H1 (cell line): ENCODE measurements around the gene MRPL3. TPM values are rescaled to one million over a fixed set of nuclear protein-coding genes. Genes with fewer than 3 reads are reported as not detected.

Experiments used
- CTCF ChIA-PET: fragments of 300-600 bp; sonication (Branson Sonifier 250); formaldehyde crosslinking; loops from one replicate; lab custom pipeline; 2021; ENCODE audit not compliant: partially characterized antibody; lab: Charles Lee
- POLR2A ChIA-PET: fragments of 300-600 bp; sonication (Branson Sonifier 250); formaldehyde crosslinking; loops from one replicate; lab custom pipeline; 2021; ENCODE audit warnings: inconsistent platforms; ENCODE audit not compliant: partially characterized antibody; lab: Charles Lee
- DNase-seq, 2 experiments: peaks; one replicate each; pipeline versions ENCODE4 v3.0.0 to v3.0.0-alpha.2; 2010 to 2022; ENCODE audit warnings: low spot score in 2 of 2, low read depth in 1 of 2, mixed read lengths in 1 of 2
- FAIRE-seq: peaks from 2 replicates; lab custom pipeline; 2011; peaks lifted over from hg19 to GRCh38; lab: Jason Lieb, UNC
- H2AFZ ChIP-seq: 2 replicates; pipeline ENCODE4 v1.8.1; 2012; ENCODE audit warnings: low read length, inconsistent platforms
- H2AK5ac ChIP-seq: 2 replicates; pipeline ENCODE4 v1.6.1; 2013; ENCODE audit warnings: low read depth, low read length
- H2BK120ac ChIP-seq: replicated peaks from 2 replicates; pipeline ENCODE3; 2013; ENCODE audit warnings: low read depth, low read length, inconsistent platforms
- H2BK12ac ChIP-seq: 2 replicates; pipeline ENCODE4 v1.6.1; 2013; ENCODE audit warnings: low read depth, low read length
- H2BK15ac ChIP-seq: 2 replicates; pipeline ENCODE4 v1.6.1; 2013; ENCODE audit warnings: low read length
- H2BK20ac ChIP-seq: 2 replicates; pipeline ENCODE4 v1.6.1; 2013; ENCODE audit warnings: low read length
- H2BK5ac ChIP-seq: 2 replicates; pipeline ENCODE4 v1.6.1; 2013; ENCODE audit warnings: low read depth, low read length
- H3K14ac ChIP-seq: 2 replicates; pipeline ENCODE4 v1.6.1; 2013; ENCODE audit warnings: inconsistent platforms; ENCODE audit not compliant: insufficient read length
- H3K18ac ChIP-seq: 2 replicates; pipeline ENCODE4 v1.6.1; 2013; ENCODE audit warnings: low read length; ENCODE audit errors: extremely low read depth
- H3K23ac ChIP-seq: 2 replicates; pipeline ENCODE4 v1.6.1; 2013; ENCODE audit warnings: inconsistent platforms; ENCODE audit not compliant: insufficient read length
- H3K23me2 ChIP-seq: 2 replicates; pipeline ENCODE4 v1.6.1; 2013; ENCODE audit warnings: low read depth, low read length
- H3K27ac ChIP-seq: 2 replicates; pipeline ENCODE4 v1.6.1; 2011; ENCODE audit warnings: low read depth, low read length, inconsistent platforms
- H3K27me3 ChIP-seq, 4 experiments: replicated peaks in 1 of 4; 1 replicate in 1 of 4; 2 replicates in 3 of 4; pipeline versions ENCODE4 v1.6.1 to v1.8.1; 2011 to 2013; ENCODE audit warnings: low read length in 3 of 4, mild to moderate bottlenecking in 3 of 4, inconsistent platforms in 2 of 4, mixed read lengths in 2 of 4, moderate library complexity in 1 of 4; ENCODE audit not compliant: control insufficient read depth in 3 of 4, insufficient read depth in 3 of 4; ENCODE audit errors: extremely low read depth in 1 of 4
- H3K36me3 ChIP-seq, 4 experiments: 2 replicates each; pipeline versions ENCODE4 v1.6.1 to v1.8.1; 2011 to 2013; ENCODE audit warnings: mild to moderate bottlenecking in 4 of 4, low read length in 3 of 4, moderate library complexity in 2 of 4, control low read depth in 1 of 4, inconsistent platforms in 1 of 4; ENCODE audit not compliant: insufficient read depth in 4 of 4, control insufficient read depth in 2 of 4
- H3K4ac ChIP-seq: replicated peaks from 2 replicates; pipeline ENCODE3; 2013; ENCODE audit warnings: low read length, low read depth, mixed read lengths, inconsistent platforms; ENCODE audit not compliant: insufficient read length
- H3K4me1 ChIP-seq, 4 experiments: replicated peaks in 1 of 4; 1 replicate in 1 of 4; 2 replicates in 3 of 4; pipeline versions ENCODE4 v1.6.1 to v1.8.1; 2011 to 2013; ENCODE audit warnings: low read length in 3 of 4, inconsistent platforms in 2 of 4, mixed read lengths in 1 of 4; ENCODE audit not compliant: insufficient read depth in 4 of 4, control insufficient read depth in 3 of 4
- H3K4me2 ChIP-seq, 2 experiments: 2 replicates each; pipeline versions ENCODE4 v1.6.1 to v1.8.1; 2011 to 2013; ENCODE audit warnings: low read depth in 2 of 2, low read length in 2 of 2, control low read depth in 1 of 2, inconsistent platforms in 1 of 2, mild to moderate bottlenecking in 1 of 2; ENCODE audit not compliant: insufficient read depth in 1 of 2
- H3K4me3 ChIP-seq, 4 experiments: fragments of 200-600, 300-600 bp in 1 of 4; sonication (generic), shearing (Covaris generic), sonication (Bioruptor Twin) in 1 of 4; 2 replicates each; pipeline versions ENCODE4 v1.5.1 to v1.8.1; 2011 to 2016; ENCODE audit warnings: low read length in 4 of 4, low read depth in 3 of 4, control low read depth in 2 of 4, inconsistent platforms in 2 of 4, mild to moderate bottlenecking in 2 of 4, mixed read lengths in 1 of 4, moderate library complexity in 1 of 4; ENCODE audit not compliant: insufficient read depth in 2 of 4; ENCODE audit errors: extremely low read depth in 1 of 4
- H3K56ac ChIP-seq: replicated peaks from 2 replicates; pipeline ENCODE3; 2013; ENCODE audit warnings: low read depth, mild to moderate bottlenecking, mixed read lengths, low read length, inconsistent platforms; ENCODE audit not compliant: insufficient read length
- H3K79me1 ChIP-seq: 2 replicates; pipeline ENCODE4 v1.6.1; 2013; ENCODE audit warnings: low read depth, low read length, control low read depth
- H3K79me2 ChIP-seq, 2 experiments: 2 replicates each; pipeline versions ENCODE4 v1.6.1 to v1.8.1; 2012 to 2013; ENCODE audit warnings: low read length in 2 of 2, mild to moderate bottlenecking in 2 of 2, inconsistent platforms in 1 of 2; ENCODE audit not compliant: insufficient read depth in 2 of 2, control insufficient read depth in 1 of 2
- H3K9ac ChIP-seq, 4 experiments: replicated peaks in 1 of 4; 1 replicate in 1 of 4; 2 replicates in 3 of 4; pipeline versions ENCODE4 v1.6.1 to v1.8.1; 2011 to 2013; ENCODE audit warnings: low read depth in 3 of 4, low read length in 3 of 4, control low read depth in 2 of 4, mild to moderate bottlenecking in 2 of 4, moderate library complexity in 2 of 4, inconsistent platforms in 1 of 4; ENCODE audit errors: extremely low read depth in 1 of 4
- H3K9me3 ChIP-seq, 2 experiments: 2 replicates each; pipeline versions ENCODE4 v1.6.1 to v1.8.1; 2012 to 2013; ENCODE audit warnings: mild to moderate bottlenecking in 2 of 2, moderate library complexity in 2 of 2, control low read depth in 1 of 2, inconsistent platforms in 1 of 2, low read depth in 1 of 2, low read length in 1 of 2, mixed read lengths in 1 of 2; ENCODE audit not compliant: insufficient read depth in 2 of 2
- H4K20me1 ChIP-seq, 2 experiments: replicated peaks in 1 of 2; 2 replicates each; pipeline versions ENCODE3 to v1.8.1; 2011 to 2013; ENCODE audit warnings: inconsistent platforms in 2 of 2, low read length in 2 of 2, mild to moderate bottlenecking in 1 of 2; ENCODE audit not compliant: insufficient read depth in 2 of 2, control insufficient read depth in 1 of 2
- H4K5ac ChIP-seq: 2 replicates; pipeline ENCODE4 v1.6.1; 2013; ENCODE audit warnings: low read length, low read depth, mixed read lengths, inconsistent platforms; ENCODE audit not compliant: insufficient read length
- H4K8ac ChIP-seq: 2 replicates; pipeline ENCODE4 v1.8.0; 2013; ENCODE audit warnings: mild to moderate bottlenecking, moderate library complexity, low read length, inconsistent platforms; ENCODE audit not compliant: insufficient read depth; ENCODE audit errors: extremely low read depth
- H4K91ac ChIP-seq: replicated peaks from 2 replicates; pipeline ENCODE3; 2013; ENCODE audit warnings: low read length, mixed read lengths, inconsistent platforms; ENCODE audit not compliant: insufficient read length
- ATF2 ChIP-seq: IDR thresholded peaks from 2 replicates; pipeline ENCODE4 v1.6.1; 2012; ENCODE audit warnings: low read length, inconsistent platforms
- CEBPB ChIP-seq: IDR thresholded peaks from 2 replicates; pipeline ENCODE4 v1.6.1; 2012; ENCODE audit warnings: low read depth, low read length
- CHD2 ChIP-seq: IDR thresholded peaks from 2 replicates; pipeline ENCODE4 v1.6.1; 2012; ENCODE audit warnings: low read length, improper control_type of control experiment
- HDAC2 ChIP-seq, 2 experiments: fragments of 300-600 bp in 1 of 2; sonication (generic) in 1 of 2; IDR thresholded peaks; 2 replicates each; pipeline ENCODE4 v1.6.1; 2011 to 2012; ENCODE audit warnings: low read depth in 2 of 2, low read length in 2 of 2, mild to moderate bottlenecking in 2 of 2, moderate library complexity in 2 of 2, borderline replicate concordance in 1 of 2, inconsistent platforms in 1 of 2
- KDM4A ChIP-seq: IDR thresholded peaks from one replicate; pipeline ENCODE4 v1.7.1; 2012; ENCODE audit warnings: low read depth, mild to moderate bottlenecking, moderate library complexity, low read length, inconsistent platforms; ENCODE audit not compliant: severe bottlenecking
- POLR2A ChIP-seq, 2 experiments: IDR thresholded peaks; 1 replicate in 1 of 2; 2 replicates in 1 of 2; pipeline ENCODE4 v1.6.1; 2011; ENCODE audit warnings: low read depth in 2 of 2, low read length in 2 of 2, mild to moderate bottlenecking in 2 of 2; ENCODE audit errors: control extremely low read depth in 1 of 2
- SIN3A ChIP-seq, 2 experiments: IDR thresholded peaks in 1 of 2; conservative IDR thresholded peaks in 1 of 2; 2 replicates each; pipeline ENCODE4 v1.6.1; 2011 to 2012; ENCODE audit warnings: low read length in 2 of 2, improper control_type of control experiment in 1 of 2, low read depth in 1 of 2, mild to moderate bottlenecking in 1 of 2
- TAF7 ChIP-seq: optimal IDR thresholded peaks from 2 replicates; pipeline ENCODE3; 2011; ENCODE audit warnings: low read depth, mild to moderate bottlenecking, inconsistent platforms, low read length, moderate library complexity, borderline replicate concordance
- polyA plus RNA-seq, 7 experiments: library from polyadenylated mRNA; depleted of rRNA in 3 of 7; stranded (reverse) in 5 of 7; unstranded in 2 of 7; fragments of >200 nt in 5 of 7; fragments of 200-250 nt in 2 of 7; gene quantifications; 1 replicate in 5 of 7; 2 replicates in 1 of 7; 4 replicates in 1 of 7; pipeline versions ENCODE4 v1.2.1 to v1.2.3, GENCODE V29; 2011 to 2013; ENCODE audit warnings: missing spikeins in 2 of 7, mixed read lengths in 2 of 7
- total RNA-seq: library from RNA; stranded (reverse); fragmentation: NEBNext Ultra II Directional; extraction: Animal tissue kit (Norgen Biotek cat#: 25700); gene quantifications from 2 replicates; pipeline ENCODE4 v1.2.1, GENCODE V29; 2021

MRPL3 gene
- total and polyA plus RNA-seq, 2 of the 8 experiments (the other 6 are each of a cell fraction or from before 2014, with no cell fraction given), result 164 to 175 TPM

GRCh38 chr3:131532645-131533044, 29.9 kb upstream of the MRPL3 start:
- H3K79me1 ChIP-seq, result no peaks in the 10 kb centered on the region
- H3K36me3 ChIP-seq, result no peaks in the 10 kb centered on the region
- no peaks in the 10 kb centered on the region for H3K27me3 ChIP-seq
- no peaks in the 10 kb centered on the region for H3K23me2 ChIP-seq
- H3K18ac ChIP-seq, result no peak overlapping the region
- CTCF ChIA-PET, result interaction anchor here (0.6 to 1.3 kb wide), 5 partner anchors 10 to 923 kb away, joined by 3 to 6 read pairs (median 3); partner anchors contain the start of gene CPNE4
- peaks cover 0 to 5% (median 3%) of the 10 kb centered on the region in 4 experiments; a peak in 3 of 7 replicates for H3K4me1 ChIP-seq
- no peak overlapping the region for H3K4me2 ChIP-seq
- H3K79me2 ChIP-seq, result no peaks in the 10 kb centered on the region
- no peak overlapping the region for H4K8ac ChIP-seq
- H3K23ac ChIP-seq, result no peak overlapping the region
- no peaks in the 10 kb centered on the region for H3K9me3 ChIP-seq
- H3K4ac ChIP-seq, result no peak overlapping the region
- no peak overlapping the region for H2BK15ac ChIP-seq
- TF ChIP-seq CEBPB (no peak), KDM4A (no peak), CHD2 (no peak), POLR2A (IDR thresholded peaks at IDR 0.05; ENCODE audit: control extremely low read depth in 1 of 2, low read depth in 2 of 2, low read length in 2 of 2) (no peak), TAF7 (no peak), SIN3A (conservative IDR thresholded peaks at IDR 0.05 in 1 of 2, IDR thresholded peaks at IDR 0.05 in 1 of 2; ENCODE audit: low read depth in 1 of 2, low read length in 2 of 2) (no peak), HDAC2 (IDR thresholded peaks at IDR 0.05; ENCODE audit: borderline replicate concordance in 1 of 2, low read depth in 2 of 2, low read length in 2 of 2) (no peak), ATF2 (no peak)
- no peak overlapping the region for H3K14ac ChIP-seq
- no peak overlapping the region for H2AFZ ChIP-seq
- H3K4me3 ChIP-seq, result no peak overlapping the region
- H2AK5ac ChIP-seq, result no peak overlapping the region
- FAIRE-seq (no peak), DNase-seq (no peak)
- H2BK120ac ChIP-seq, result no peak overlapping the region
- H2BK20ac ChIP-seq, result no peak overlapping the region
- POLR2A ChIA-PET, result no interaction called here
- H4K5ac ChIP-seq, result no peak overlapping the region
- H4K91ac ChIP-seq, result no peak overlapping the region
- no peak overlapping the region for H2BK12ac ChIP-seq
- H3K27ac ChIP-seq, result no peak overlapping the region
- H2BK5ac ChIP-seq, result no peak overlapping the region
- no peak overlapping the region for H3K56ac ChIP-seq
- no peaks in the 10 kb centered on the region for H4K20me1 ChIP-seq
- H3K9ac ChIP-seq, result no peak overlapping the region
